ENCODE results near the gene TIMM10.

TIMM10 gene

GRCh38 chr11:57513452-57513795 lies 17.1 kb downstream of the TIMM10 start:
- Histone ChIP-seq H3K9ac (ENCODE audit: low read length) (no peak overlapping the region), H2BK5ac (ENCODE audit: low read depth, low read length, poor library complexity, severe bottlenecking) (no peak overlapping the region), H3K36me3 (ENCODE audit: control insufficient read depth in 1 of 2, insufficient read depth in 2 of 2, low read depth in 1 of 2, low read length in 2 of 2) (no peaks in the 10 kb centered on the region), H3K4me2 (ENCODE audit: low read length, poor library complexity, severe bottlenecking) (no peak overlapping the region), H3K23ac (ENCODE audit: low read length in 2 of 2) (no peak overlapping the region), H3K4me1 (ENCODE audit: control insufficient read depth, insufficient read depth, low read depth, low read length) (peaks cover 14% of the 10 kb centered on the region), H3K4me3 (ENCODE audit: insufficient read depth in 1 of 2, low read depth in 1 of 2, low read length in 2 of 2) (peak overlapping the region in 1 of 2 experiments; percentile 84), H4K8ac (ENCODE audit: low read length) (no peak overlapping the region), H3K79me1 (replicated peaks; ENCODE audit: low read length, poor library complexity, severe bottlenecking) (no peaks in the 10 kb centered on the region), H3K18ac (ENCODE audit: low read depth in 1 of 2, low read length in 2 of 2) (no peak overlapping the region), H3K27me3 (ENCODE audit: control insufficient read depth in 1 of 2, insufficient read depth in 1 of 2, low read length in 2 of 2) (no peaks in the 10 kb centered on the region), H2AK5ac (ENCODE audit: low read length, severe bottlenecking) (no peak overlapping the region), H2BK120ac (ENCODE audit: low read depth, low read length) (no peak overlapping the region), H3K14ac (ENCODE audit: low read length in 2 of 2) (no peak overlapping the region), H2BK15ac (ENCODE audit: low read depth, poor library complexity, severe bottlenecking) (no peak overlapping the region), H2BK12ac (ENCODE audit: low read length in 2 of 2) (no peak overlapping the region), H3K27ac (ENCODE audit: low read length, poor library complexity, severe bottlenecking) (no peak overlapping the region), H4K91ac (ENCODE audit: low read length) (no peak overlapping the region), H3K9me3 (ENCODE audit: control insufficient read depth, low read length) (no peaks in the 10 kb centered on the region), H3K4ac (ENCODE audit: low read depth in 1 of 2, low read length in 2 of 2) (no peak overlapping the region), H2AFZ (ENCODE audit: low read depth, low read length) (no peak overlapping the region)
- WGBS: 56% methylated on average over 1 of the region's 1 CpG
- no peak for DNase-seq

GRCh38 chr11:57512646-57513451 lies 17.7 kb downstream of the TIMM10 start:
- Histone ChIP-seq H3K36me3 (ENCODE audit: control insufficient read depth in 1 of 2, insufficient read depth in 2 of 2, low read depth in 1 of 2, low read length in 2 of 2) (no peaks in the 10 kb centered on the region), H3K14ac (ENCODE audit: low read length in 2 of 2) (no peak overlapping the region), H3K23ac (ENCODE audit: low read length in 2 of 2) (no peak overlapping the region), H3K4me2 (ENCODE audit: low read length, poor library complexity, severe bottlenecking) (no peak overlapping the region), H2BK5ac (ENCODE audit: low read depth, low read length, poor library complexity, severe bottlenecking) (no peak overlapping the region), H3K27me3 (ENCODE audit: control insufficient read depth in 1 of 2, insufficient read depth in 1 of 2, low read length in 2 of 2) (no peaks in the 10 kb centered on the region), H3K9me3 (ENCODE audit: control insufficient read depth, low read length) (no peaks in the 10 kb centered on the region), H4K8ac (ENCODE audit: low read length) (no peak overlapping the region), H3K27ac (ENCODE audit: low read length, poor library complexity, severe bottlenecking) (no peak overlapping the region), H2BK12ac (ENCODE audit: low read length in 2 of 2) (no peak overlapping the region), H3K4ac (ENCODE audit: low read depth in 1 of 2, low read length in 2 of 2) (no peak overlapping the region), H2BK15ac (ENCODE audit: low read depth, poor library complexity, severe bottlenecking) (no peak overlapping the region), H2AK5ac (ENCODE audit: low read length, severe bottlenecking) (no peak overlapping the region), H3K18ac (ENCODE audit: low read depth in 1 of 2, low read length in 2 of 2) (no peak overlapping the region), H2BK120ac (ENCODE audit: low read depth, low read length) (no peak overlapping the region), H4K91ac (ENCODE audit: low read length) (no peak overlapping the region), H3K4me1 (ENCODE audit: control insufficient read depth, insufficient read depth, low read depth, low read length) (peaks cover 14% of the 10 kb centered on the region), H3K9ac (ENCODE audit: low read length) (no peak overlapping the region), H3K4me3 (ENCODE audit: insufficient read depth in 1 of 2, low read depth in 1 of 2, low read length in 2 of 2) (no peak overlapping the region), H3K79me1 (replicated peaks; ENCODE audit: low read length, poor library complexity, severe bottlenecking) (no peaks in the 10 kb centered on the region), H2AFZ (ENCODE audit: low read depth, low read length) (no peak overlapping the region)
- no peak for DNase-seq
- 93% methylated on average over 12 of the region's 12 CpGs for WGBS

GRCh38 chr11:57511741-57512430 lies 18.7 kb downstream of the TIMM10 start:
- Histone ChIP-seq H3K4ac (ENCODE audit: low read depth in 1 of 2, low read length in 2 of 2) (no peak overlapping the region), H2AK5ac (ENCODE audit: low read length, severe bottlenecking) (no peak overlapping the region), H3K4me2 (ENCODE audit: low read length, poor library complexity, severe bottlenecking) (no peak overlapping the region), H2BK5ac (ENCODE audit: low read depth, low read length, poor library complexity, severe bottlenecking) (no peak overlapping the region), H3K4me1 (ENCODE audit: control insufficient read depth, insufficient read depth, low read depth, low read length) (peaks cover 14% of the 10 kb centered on the region), H2AFZ (ENCODE audit: low read depth, low read length) (no peak overlapping the region), H4K8ac (ENCODE audit: low read length) (no peak overlapping the region), H3K36me3 (ENCODE audit: control insufficient read depth in 1 of 2, insufficient read depth in 2 of 2, low read depth in 1 of 2, low read length in 2 of 2) (no peaks in the 10 kb centered on the region), H2BK120ac (ENCODE audit: low read depth, low read length) (no peak overlapping the region), H3K14ac (ENCODE audit: low read length in 2 of 2) (no peak overlapping the region), H3K18ac (ENCODE audit: low read depth in 1 of 2, low read length in 2 of 2) (no peak overlapping the region), H3K9ac (ENCODE audit: low read length) (no peak overlapping the region), H3K27me3 (ENCODE audit: control insufficient read depth in 1 of 2, insufficient read depth in 1 of 2, low read length in 2 of 2) (no peaks in the 10 kb centered on the region), H3K9me3 (ENCODE audit: control insufficient read depth, low read length) (no peaks in the 10 kb centered on the region), H3K27ac (ENCODE audit: low read length, poor library complexity, severe bottlenecking) (no peak overlapping the region), H2BK12ac (ENCODE audit: low read length in 2 of 2) (no peak overlapping the region), H2BK15ac (ENCODE audit: low read depth, poor library complexity, severe bottlenecking) (no peak overlapping the region), H3K4me3 (ENCODE audit: insufficient read depth in 1 of 2, low read depth in 1 of 2, low read length in 2 of 2) (no peak overlapping the region), H3K23ac (ENCODE audit: low read length in 2 of 2) (no peak overlapping the region), H3K79me1 (replicated peaks; ENCODE audit: low read length, poor library complexity, severe bottlenecking) (no peaks in the 10 kb centered on the region), H4K91ac (ENCODE audit: low read length) (no peak overlapping the region)
- DNase-seq: no peak
- WGBS: 93% methylated on average over 6 of the region's 6 CpGs

- H2BK15ac ChIP-seq (ENCODE audit: low read depth, poor library complexity, severe bottlenecking): no peak overlapping the region
- H3K4me2 ChIP-seq (ENCODE audit: low read length, poor library complexity, severe bottlenecking): no peak overlapping the region
- no peak overlapping the region for H4K8ac ChIP-seq (ENCODE audit: low read length)
- H2BK5ac ChIP-seq (ENCODE audit: low read depth, low read length, poor library complexity, severe bottlenecking): no peak overlapping the region
- no peaks in the 10 kb centered on the region for H3K9me3 ChIP-seq (ENCODE audit: control insufficient read depth, low read length)
- H3K4me3 ChIP-seq (ENCODE audit: insufficient read depth in 1 of 2, low read depth in 1 of 2, low read length in 2 of 2): no peak overlapping the region
- H3K4me1 ChIP-seq (ENCODE audit: control insufficient read depth, insufficient read depth, low read depth, low read length): no peaks in the 10 kb centered on the region
- no peaks in the 10 kb centered on the region for H3K27me3 ChIP-seq (ENCODE audit: control insufficient read depth in 1 of 2, insufficient read depth in 1 of 2, low read length in 2 of 2)
- no peak overlapping the region for H4K91ac ChIP-seq (ENCODE audit: low read length)
- no peak overlapping the region for H3K9ac ChIP-seq (ENCODE audit: low read length)
- H2BK120ac ChIP-seq (ENCODE audit: low read depth, low read length): no peak overlapping the region
- DNase-seq: no peak
- H2AFZ ChIP-seq (ENCODE audit: low read depth, low read length): no peak overlapping the region
- no peak overlapping the region for H3K18ac ChIP-seq (ENCODE audit: low read depth in 1 of 2, low read length in 2 of 2)
- H3K14ac ChIP-seq (ENCODE audit: low read length in 2 of 2): no peak overlapping the region
- H3K36me3 ChIP-seq (ENCODE audit: control insufficient read depth in 1 of 2, insufficient read depth in 2 of 2, low read depth in 1 of 2, low read length in 2 of 2): peaks cover 0 to 10% of the 10 kb centered on the region in 2 experiments
- no peaks in the 10 kb centered on the region for H3K79me1 ChIP-seq (replicated peaks; ENCODE audit: low read length, poor library complexity, severe bottlenecking)
- H2BK12ac ChIP-seq (ENCODE audit: low read length in 2 of 2): no peak overlapping the region
- H3K23ac ChIP-seq (ENCODE audit: low read length in 2 of 2): no peak overlapping the region
- no peak overlapping the region for H3K4ac ChIP-seq (ENCODE audit: low read depth in 1 of 2, low read length in 2 of 2)
- no peak overlapping the region for H3K27ac ChIP-seq (ENCODE audit: low read length, poor library complexity, severe bottlenecking)
- WGBS: 93% methylated on average over 7 of the region's 7 CpGs
- no peak overlapping the region for H2AK5ac ChIP-seq (ENCODE audit: low read length, severe bottlenecking)
These were observed 22.0 kb downstream of the TIMM10 start for GRCh38 chr11:57508341-57509170.

All from mesenchymal stem cell (in vitro differentiated cells and primary cell).